H9 (cell line): ENCODE data around the gene PGBD5. TPM values are rescaled to one million over a fixed set of nuclear protein-coding genes. Genes with fewer than 3 reads are reported as not detected.

Experiments used
- DNase-seq: peaks from one replicate; pipeline ENCODE4 v3.0.0-alpha.2; 2017
- H2AFZ ChIP-seq: one replicate; pipeline ENCODE4 v1.6.1; 2013; ENCODE audit warnings: mild to moderate bottlenecking, low read length, control low read depth, moderate library complexity
- H2AK5ac ChIP-seq: 2 replicates; pipeline ENCODE4 v1.6.1; 2013; ENCODE audit warnings: low read length, control low read depth, mixed read lengths; ENCODE audit not compliant: insufficient read length
- H2BK120ac ChIP-seq: one replicate; pipeline ENCODE4 v1.6.1; 2013; ENCODE audit warnings: low read depth, mild to moderate bottlenecking, low read length, control low read depth, inconsistent platforms; ENCODE audit not compliant: poor library complexity, severe bottlenecking
- H2BK12ac ChIP-seq: 2 replicates; pipeline ENCODE4 v1.6.1; 2013; ENCODE audit warnings: low read length, control low read depth, mixed read lengths, low read depth; ENCODE audit not compliant: insufficient read length
- H2BK15ac ChIP-seq: 2 replicates; pipeline ENCODE4 v1.6.1; 2013; ENCODE audit warnings: low read depth, low read length, control low read depth
- H2BK20ac ChIP-seq: one replicate; pipeline ENCODE4 v1.6.1; 2013; ENCODE audit warnings: low read depth, mild to moderate bottlenecking, low read length, control low read depth, inconsistent platforms; ENCODE audit not compliant: poor library complexity, severe bottlenecking
- H2BK5ac ChIP-seq: 2 replicates; pipeline ENCODE4 v1.6.1; 2013; ENCODE audit warnings: low read length, control low read depth, mixed read lengths; ENCODE audit not compliant: insufficient read length
- H3K14ac ChIP-seq: 2 replicates; pipeline ENCODE4 v1.6.1; 2013; ENCODE audit warnings: low read length, control low read depth; ENCODE audit not compliant: insufficient read depth
- H3K18ac ChIP-seq: 2 replicates; pipeline ENCODE4 v1.6.1; 2013; ENCODE audit warnings: low read depth, mild to moderate bottlenecking, mixed read lengths, low read length, control low read depth; ENCODE audit not compliant: insufficient read length
- H3K23ac ChIP-seq: 2 replicates; pipeline ENCODE4 v1.6.1; 2013; ENCODE audit warnings: low read length, control low read depth, mixed read lengths, low read depth; ENCODE audit not compliant: insufficient read length
- H3K23me2 ChIP-seq: 2 replicates; pipeline ENCODE4 v1.6.1; 2013; ENCODE audit warnings: low read depth, mild to moderate bottlenecking, mixed read lengths, low read length, control low read depth; ENCODE audit not compliant: insufficient read length, poor library complexity, severe bottlenecking
- H3K27ac ChIP-seq: 2 replicates; pipeline ENCODE4 v1.5.1; 2013; ENCODE audit warnings: low read length, control low read depth, mixed read lengths, low read depth; ENCODE audit not compliant: insufficient read length
- H3K27me3 ChIP-seq: 2 replicates; pipeline ENCODE4 v1.6.1; 2013; ENCODE audit warnings: low read length, control low read depth, inconsistent platforms; ENCODE audit not compliant: insufficient read depth
- H3K4ac ChIP-seq: 2 replicates; pipeline ENCODE4 v1.6.1; 2013; ENCODE audit warnings: low read depth, mild to moderate bottlenecking, control low read depth, inconsistent platforms, low read length, moderate library complexity
- H3K4me1 ChIP-seq: 2 replicates; pipeline ENCODE4 v1.6.1; 2013; ENCODE audit warnings: low read length, control low read depth, inconsistent platforms; ENCODE audit not compliant: insufficient read depth
- H3K4me2 ChIP-seq: 2 replicates; pipeline ENCODE4 v1.6.1; 2013; ENCODE audit warnings: low read length, control low read depth, mixed read lengths; ENCODE audit not compliant: insufficient read length, insufficient read depth
- H3K56ac ChIP-seq: 2 replicates; pipeline ENCODE4 v1.6.1; 2013; ENCODE audit warnings: low read depth, mild to moderate bottlenecking, mixed read lengths, low read length, control low read depth; ENCODE audit not compliant: insufficient read length
- H3K79me1 ChIP-seq: 2 replicates; pipeline ENCODE4 v1.6.1; 2013; ENCODE audit warnings: low read depth, mild to moderate bottlenecking, moderate library complexity, low read length, control low read depth, inconsistent platforms; ENCODE audit not compliant: insufficient read depth, poor library complexity, severe bottlenecking
- H3K79me2 ChIP-seq: 2 replicates; pipeline ENCODE4 v1.6.1; 2013; ENCODE audit warnings: low read length, control low read depth, inconsistent platforms; ENCODE audit not compliant: insufficient read depth
- H3K9ac ChIP-seq: 2 replicates; pipeline ENCODE4 v1.6.1; 2013; ENCODE audit warnings: low read length, control low read depth, mixed read lengths; ENCODE audit not compliant: insufficient read length; ENCODE audit errors: extremely low read depth
- H3K9me3 ChIP-seq: one replicate; pipeline ENCODE4 v1.6.1; 2013; ENCODE audit warnings: low read depth, low read length, inconsistent platforms; ENCODE audit not compliant: control insufficient read depth
- H3T11ph ChIP-seq: one replicate; pipeline ENCODE4 v1.6.1; 2013; ENCODE audit warnings: mild to moderate bottlenecking, low read length, control low read depth, inconsistent platforms
- H4K20me1 ChIP-seq: one replicate; pipeline ENCODE4 v1.6.1; 2013; ENCODE audit not compliant: control insufficient read depth, insufficient read length, insufficient read depth
- H4K5ac ChIP-seq: 2 replicates; pipeline ENCODE4 v1.6.1; 2013; ENCODE audit warnings: low read depth, mild to moderate bottlenecking, mixed read lengths, low read length, control low read depth; ENCODE audit not compliant: insufficient read length
- H4K8ac ChIP-seq: replicated peaks from 2 replicates; pipeline ENCODE4 v1.6.1; 2013; ENCODE audit warnings: low read length, control low read depth, mixed read lengths, low read depth; ENCODE audit not compliant: insufficient read length
- H4K91ac ChIP-seq: 2 replicates; pipeline ENCODE4 v1.6.1; 2013; ENCODE audit warnings: low read depth, mild to moderate bottlenecking, moderate library complexity, mixed read lengths, low read length, control low read depth; ENCODE audit not compliant: insufficient read length
- H3K27ac Mint-ChIP-seq, 3 experiments: 2 replicates in 2 of 3; 3 replicates in 1 of 3; pipeline ENCODE4 v1.8.0; 2020 to 2021; ENCODE audit warnings: mixed read lengths in 3 of 3, mild to moderate bottlenecking in 1 of 3, moderate library complexity in 1 of 3
- H3K27me3 Mint-ChIP-seq: 2 replicates; pipeline ENCODE4 v1.8.0; 2021; ENCODE audit warnings: low read depth, mild to moderate bottlenecking, moderate library complexity, mixed read lengths
- H3K36me3 Mint-ChIP-seq, 3 experiments: 2 replicates in 2 of 3; 3 replicates in 1 of 3; pipeline ENCODE4 v1.8.0; 2020 to 2021; ENCODE audit warnings: low read depth in 3 of 3, mixed read lengths in 3 of 3; ENCODE audit not compliant: insufficient read depth in 1 of 3
- H3K4me1 Mint-ChIP-seq, 2 experiments: 2 replicates each; pipeline ENCODE4 v1.8.0; 2020; ENCODE audit warnings: mixed read lengths in 2 of 2
- H3K4me3 Mint-ChIP-seq, 2 experiments: 2 replicates in 1 of 2; 3 replicates in 1 of 2; pipeline ENCODE4 v1.8.0; 2020 to 2021; ENCODE audit warnings: mild to moderate bottlenecking in 2 of 2, mixed read lengths in 2 of 2, moderate library complexity in 1 of 2
- H3K9me3 Mint-ChIP-seq, 2 experiments: 2 replicates in 1 of 2; 3 replicates in 1 of 2; pipeline ENCODE4 v1.8.0; 2020; ENCODE audit warnings: mild to moderate bottlenecking in 2 of 2, mixed read lengths in 2 of 2, moderate library complexity in 1 of 2
- CTCF ChIP-seq: fragments of 200-600 bp; sonication (generic); conservative IDR thresholded peaks from 3 replicates; pipeline ENCODE4 v1.8.0; 2021; ENCODE audit warnings: antibody characterized with exemption, mild to moderate bottlenecking
- WGBS: extraction: QIAGEN DNeasy Blood & Tissue Kit; methylation state at CpG from one replicate; pipeline ENCODE4 v1.1.7; 2013; ENCODE audit warnings: missing lambda C conversion rate, low lambda C conversion rate, mixed read lengths; ENCODE audit not compliant: insufficient read length; ENCODE audit errors: extremely low coverage; 5-methylcytosine and 5-hydroxymethylcytosine counted together
- total RNA-seq: library from RNA; stranded (reverse); gene quantifications from 2 replicates; pipeline ENCODE4 v1.2.1, GENCODE V29; 2021

Gene PGBD5
- total RNA-seq, 1 experiment from 2014 or later = 19.1 TPM

- H3K27me3 Mint-ChIP-seq = peaks cover 1% of the 10 kb centered on the region
- H3K9me3 Mint-ChIP-seq = peaks cover 21 to 28% of the 10 kb centered on the region in 2 experiments
- Histone ChIP-seq H3K4me1 (no peaks in the 10 kb centered on the region), H2BK12ac (no peak overlapping the region), H2BK120ac (no peak overlapping the region), H3K18ac (no peak overlapping the region), H3K79me2 (no peaks in the 10 kb centered on the region), H3K56ac (no peak overlapping the region), H2AFZ (no peak overlapping the region), H3K4me2 (no peak overlapping the region), H3K23ac (no peak overlapping the region), H2AK5ac (no peak overlapping the region), H3K79me1 (no peaks in the 10 kb centered on the region), H4K5ac (no peak overlapping the region), H3K14ac (no peak overlapping the region), H2BK5ac (no peak overlapping the region), H3T11ph (no peak overlapping the region), H4K8ac (no peak overlapping the region), H3K4ac (no peak overlapping the region), H3K27me3 (no peaks in the 10 kb centered on the region), H3K23me2 (no peaks in the 10 kb centered on the region), H3K9me3 (no peaks in the 10 kb centered on the region), H2BK15ac (no peak overlapping the region), H4K91ac (no peak overlapping the region), H4K20me1 (no peaks in the 10 kb centered on the region), H2BK20ac (no peak overlapping the region), H3K9ac (no peak overlapping the region), H3K27ac (no peak overlapping the region)
- H3K4me1 Mint-ChIP-seq = no peaks in the 10 kb centered on the region
- H3K27ac Mint-ChIP-seq = no peak overlapping the region
- TF ChIP-seq CTCF = no peak
- WGBS = no CpG with 5 or more reads among the region's 1 CpG
- DNase-seq = no peak
- no peak overlapping the region for H3K4me3 Mint-ChIP-seq
- H3K36me3 Mint-ChIP-seq = peaks cover 7 to 21% (median 15%) of the 10 kb centered on the region in 3 experiments; a peak in 6 of 7 replicates
Measured at GRCh38 chr1:230465691-230466090, 39.6 kb upstream of the PGBD5 start.
